Epithelial cell of proximal tubule (primary cell): Measurements from ENCODE around the gene SIDT2. TPM values are rescaled to one million over a fixed set of nuclear protein-coding genes. Genes with fewer than 3 reads are reported as not detected.

Source experiments
- DNase-seq: peaks from one replicate; pipeline ENCODE4 v3.0.0-alpha.2; 2011; ENCODE audit warnings: low read depth
- H3K4me3 ChIP-seq: 2 replicates; pipeline ENCODE4 v1.5.1; 2011; ENCODE audit warnings: low read depth, mild to moderate bottlenecking, low read length
- total RNA-seq: library from RNA; depleted of rRNA; stranded (reverse); fragments of >200 nt; gene quantifications from 2 replicates; pipeline ENCODE4 v1.2.3, GENCODE V29; 2015
- TF ChIP-seq, protein P1 (sequence below): conservative IDR thresholded peaks from 2 replicates; pipeline ENCODE4 v1.5.1; 2012; ENCODE audit warnings: low read depth, mild to moderate bottlenecking, low read length

The SIDT2 gene
- total RNA-seq, 1 donor from 2014 or later: 12.2 TPM

DNA sequence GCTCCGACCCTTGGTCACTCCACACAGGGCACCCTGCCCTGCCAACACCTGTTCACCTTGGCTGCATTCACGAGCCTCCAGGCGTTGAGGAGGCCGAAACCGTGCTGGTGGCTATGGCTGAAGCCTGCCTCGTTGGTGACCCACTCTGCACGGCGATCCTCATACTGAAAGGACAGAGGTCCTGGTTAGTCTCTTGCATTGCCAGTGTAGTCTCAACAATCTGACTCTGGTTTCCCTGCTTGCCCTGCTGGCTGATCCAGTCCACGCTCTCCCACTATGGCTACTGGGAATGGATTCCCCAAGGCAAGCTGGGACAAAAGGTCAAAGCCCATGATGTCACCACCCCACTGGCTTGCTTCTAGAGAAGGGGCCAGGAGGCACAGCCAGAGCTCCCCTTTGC is 40.5 kb downstream of the SIDT2 start:
- TF ChIP-seq, protein P1, sequence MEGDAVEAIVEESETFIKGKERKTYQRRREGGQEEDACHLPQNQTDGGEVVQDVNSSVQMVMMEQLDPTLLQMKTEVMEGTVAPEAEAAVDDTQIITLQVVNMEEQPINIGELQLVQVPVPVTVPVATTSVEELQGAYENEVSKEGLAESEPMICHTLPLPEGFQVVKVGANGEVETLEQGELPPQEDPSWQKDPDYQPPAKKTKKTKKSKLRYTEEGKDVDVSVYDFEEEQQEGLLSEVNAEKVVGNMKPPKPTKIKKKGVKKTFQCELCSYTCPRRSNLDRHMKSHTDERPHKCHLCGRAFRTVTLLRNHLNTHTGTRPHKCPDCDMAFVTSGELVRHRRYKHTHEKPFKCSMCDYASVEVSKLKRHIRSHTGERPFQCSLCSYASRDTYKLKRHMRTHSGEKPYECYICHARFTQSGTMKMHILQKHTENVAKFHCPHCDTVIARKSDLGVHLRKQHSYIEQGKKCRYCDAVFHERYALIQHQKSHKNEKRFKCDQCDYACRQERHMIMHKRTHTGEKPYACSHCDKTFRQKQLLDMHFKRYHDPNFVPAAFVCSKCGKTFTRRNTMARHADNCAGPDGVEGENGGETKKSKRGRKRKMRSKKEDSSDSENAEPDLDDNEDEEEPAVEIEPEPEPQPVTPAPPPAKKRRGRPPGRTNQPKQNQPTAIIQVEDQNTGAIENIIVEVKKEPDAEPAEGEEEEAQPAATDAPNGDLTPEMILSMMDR: no peak
- H3K4me3 ChIP-seq: no peak overlapping the region
- no peak for DNase-seq

DNA sequence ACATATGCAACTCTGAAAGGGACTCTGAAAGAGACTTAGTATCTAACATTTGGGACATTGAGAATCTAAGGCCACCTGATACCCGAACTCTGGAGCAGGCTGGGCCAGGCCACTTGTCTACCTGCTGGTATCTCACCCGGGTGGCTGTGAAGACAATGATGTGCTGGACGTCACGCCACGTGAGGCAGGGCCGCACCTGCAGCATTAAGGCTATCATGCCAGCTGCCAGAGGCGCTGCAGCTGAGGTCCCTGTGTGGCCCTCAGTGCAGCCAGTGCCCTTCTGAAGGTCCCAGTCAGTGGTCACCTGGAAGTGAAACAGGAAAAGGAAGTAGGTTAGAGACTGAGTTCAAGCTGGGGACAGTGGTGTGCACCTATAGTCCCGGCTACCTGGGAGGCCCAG is 40.9 kb downstream of the SIDT2 start:
- TF ChIP-seq, protein P1: no peak

DNA sequence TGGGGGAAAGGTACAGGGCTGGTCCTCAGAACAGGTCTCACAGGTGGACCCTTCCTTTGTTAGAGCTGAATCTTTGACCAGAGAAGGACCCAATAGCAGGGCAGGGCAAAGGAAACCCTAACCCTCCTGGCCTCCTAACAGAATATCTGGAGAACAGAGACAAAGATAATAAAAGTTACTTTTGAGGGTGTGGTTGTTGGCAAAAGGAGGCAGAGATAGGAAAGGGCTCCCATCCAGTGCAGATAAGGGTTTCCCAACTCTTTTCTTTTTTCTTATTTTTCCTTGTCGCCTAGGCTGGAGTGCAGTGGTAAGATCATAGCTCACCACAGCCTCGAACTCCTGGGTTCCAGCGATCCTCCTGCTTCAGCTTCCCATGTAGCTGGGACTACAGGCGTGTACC is 41.5 kb downstream of the SIDT2 start:
- no peak overlapping the region for H3K4me3 ChIP-seq
- DNase-seq: no peak
- TF ChIP-seq, protein P1: no peak

More for the DNA sequence above, 40.9 kb downstream of the SIDT2 start:
- H3K4me3 ChIP-seq: no peak overlapping the region
- no peak for DNase-seq

DNA sequence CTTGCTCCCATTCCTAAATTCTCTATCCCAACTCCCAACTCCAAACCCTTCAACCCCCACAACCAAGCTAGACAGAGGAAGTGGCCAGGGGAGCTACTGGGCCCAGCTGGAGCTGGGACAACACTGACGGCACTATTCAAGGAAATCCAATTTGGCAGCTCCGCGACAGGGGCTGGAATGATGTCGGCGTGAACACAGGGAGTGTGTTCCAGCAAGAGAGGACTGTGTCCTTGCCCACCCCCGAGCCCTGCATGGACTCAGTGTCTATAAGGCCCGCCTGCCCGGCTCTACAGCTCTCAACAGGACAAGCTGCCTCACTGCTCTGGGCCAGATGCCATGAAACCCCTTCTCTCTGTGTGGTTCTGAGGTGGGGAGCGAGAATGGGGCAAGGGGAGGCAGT is 42.0 kb downstream of the SIDT2 start:
- TF ChIP-seq, protein P1: no peak
- no peak for DNase-seq
- H3K4me3 ChIP-seq: no peak overlapping the region

- no peak overlapping the region for H3K4me3 ChIP-seq
- no peak for DNase-seq
- TF ChIP-seq, protein P1: no peak
These were observed 42.6 kb downstream of the SIDT2 start for GRCh38 chr11:117220999-117221774.

DNA sequence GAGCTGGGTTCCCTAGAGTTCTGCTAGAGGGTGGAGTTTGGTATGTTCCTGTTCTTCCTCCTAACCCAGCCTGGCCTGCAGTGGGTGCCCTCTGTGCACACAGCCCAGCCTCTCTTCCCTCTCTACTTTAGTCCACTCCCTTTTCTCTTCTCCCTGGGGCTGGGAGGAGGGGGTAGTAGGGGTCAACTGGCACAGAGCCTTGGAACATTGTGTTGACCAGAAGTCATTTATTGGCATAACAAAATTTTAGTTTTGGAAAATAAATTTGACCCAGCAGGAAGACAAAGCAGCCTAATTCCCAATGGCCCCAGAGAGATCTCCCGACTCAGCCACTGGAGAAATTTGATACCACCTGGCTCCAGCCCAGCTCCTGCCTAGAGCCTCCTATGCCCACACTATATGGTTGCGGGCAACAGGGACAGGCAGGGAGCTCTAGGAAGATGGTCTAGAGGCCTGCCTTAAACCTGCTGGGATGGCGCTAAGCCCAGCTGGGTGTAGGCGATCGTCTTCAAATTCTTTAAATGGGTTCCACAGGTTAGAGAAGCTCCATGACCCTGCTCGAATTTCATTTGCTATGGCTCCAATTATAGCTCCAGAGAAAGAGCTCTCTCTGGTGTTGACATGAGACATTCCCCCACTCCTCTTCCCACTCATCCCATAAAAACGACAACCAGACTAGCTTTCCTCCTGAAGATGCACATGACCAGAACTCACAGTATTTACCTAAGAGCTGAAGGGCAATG is 43.4 kb downstream of the SIDT2 start:
- H3K4me3 ChIP-seq: no peak overlapping the region
- TF ChIP-seq, protein P1: no peak
- no peak for DNase-seq
